Left cardiac atrium (tissue), 4 donors: Measurements from ENCODE around the gene ACSS3. TPM values are rescaled to one million over a fixed set of nuclear protein-coding genes. Genes with fewer than 3 reads are reported as not detected.

Source experiments
- ATAC-seq, 2 donors: fragments of 200-7000 bp; cut with Tn5 transposase; one replicate each; pipeline ENCODE4 v1.9.1; 2020; ENCODE audit warnings: mild to moderate bottlenecking in 2 of 2, moderate library complexity in 2 of 2
- DNase-seq: peaks from one replicate; pipeline ENCODE4 v3.0.0-alpha.2; 2020
- intact Hi-C, 2 donors: fragments of 100-400 bp; cut with DNase I; formaldehyde crosslinking; loops; one replicate each; pipeline versions ENCODE4 v1.14.1 to v1.15.1; 2022 to 2023
- microRNA-seq, 2 donors: library from miRNA; unstranded; fragments of <30 nt; microRNA quantifications; one replicate each; pipeline ENCODE4 v1.2.0, GENCODE V29; 2020
- total RNA-seq, 2 donors: library from RNA; stranded (reverse); fragmentation: NEBNext Ultra II Directional; extraction: Animal tissue kit (Norgen Biotek cat#: 25700); gene quantifications; one replicate each; pipeline ENCODE4 v1.2.1, GENCODE V29; 2021
- donor health status: DM: no; HTN: yes; CAD: no.
- donor health status: DM: no; HTN: yes; CAD: no; lungs with severe emphysema.
- donor health status: DM: yes; HTN: yes; CAD: no.
- donor health status: Dilated cardiomyopathy.

The ACSS3 gene
- total RNA-seq, 2 donors from 2014 or later, result 21.9 to 22.3 TPM

GRCh38 chr12:81263072-81263471, 185.2 kb downstream of the ACSS3 start:
- no peak for ATAC-seq
- intact Hi-C loops, result no loop called here
- DNase-seq, result no peak

GRCh38 chr12:81270385-81270784, 192.5 kb downstream of the ACSS3 start:
- DNase-seq, result no peak
- ATAC-seq, result no peak
- intact Hi-C loops, result no loop called here

GRCh38 chr12:81274637-81275529, 197.0 kb downstream of the ACSS3 start:
- DNase-seq (no peak), ATAC-seq (no peak)
- intact Hi-C loops, result no loop called here

GRCh38 chr12:81284137-81284536, 206.3 kb downstream of the ACSS3 start:
- intact Hi-C loops, result no loop called here
- DNase-seq (no peak), ATAC-seq (no peak)

- intact Hi-C loops, result no loop called here
- DNase-seq (no peak), ATAC-seq (no peak)
Observed at GRCh38 chr12:81288651-81289050, 210.8 kb downstream of the ACSS3 start.

- no peak for ATAC-seq
- intact Hi-C loops, result no loop called here
Observed at GRCh38 chr12:81294325-81295190, 216.7 kb downstream of the ACSS3 start.

GRCh38 chr12:81295251-81295650, 217.4 kb downstream of the ACSS3 start:
- intact Hi-C loops, result no loop called here
- ATAC-seq, result no peak
- DNase-seq, result no peak

More at GRCh38 chr12:81294325-81295190, 216.7 kb downstream of the ACSS3 start:
- no peak for DNase-seq

GRCh38 chr12:81296556-81297305, 218.9 kb downstream of the ACSS3 start:
- DNase-seq, result no peak
- intact Hi-C loops, result no loop called here
- no peak for ATAC-seq

GRCh38 chr12:81297601-81298000, 219.7 kb downstream of the ACSS3 start:
- no peak for ATAC-seq
- intact Hi-C loops, result no loop called here
- no peak for DNase-seq

- intact Hi-C loops, result no loop called here
- DNase-seq (no peak), ATAC-seq (no peak)
Observed at GRCh38 chr12:81300454-81300853, 222.6 kb downstream of the ACSS3 start.

- no peak for DNase-seq
- intact Hi-C loops, result no loop called here
- ATAC-seq, result no peak
Observed at GRCh38 chr12:81303935-81304334, 226.1 kb downstream of the ACSS3 start.

Small RNA genes lying within 50 kb of the gene (microRNA-seq; reads per million reads assigned to microRNA genes)
- 0 to 0.82 reads per million in 2 donors for gene MIR4699

Other genes starting within 250 kb of the ACSS3 start
- gene LIN7A, start 140.1 kb upstream of the ACSS3 start, total RNA-seq, result 10 to 100 TPM; 13.6 to 16.1 TPM